ENCODE results near the gene CRYGC. TPM values are rescaled to one million over a fixed set of nuclear protein-coding genes. Genes with fewer than 3 reads are reported as not detected.

Gene CRYGC
- total and polyA plus RNA-seq, 2 of the 13 experiments (the other 11 are each of a cell fraction or from before 2014, with no cell fraction given), result 0.20 to 0.27 TPM

DNA sequence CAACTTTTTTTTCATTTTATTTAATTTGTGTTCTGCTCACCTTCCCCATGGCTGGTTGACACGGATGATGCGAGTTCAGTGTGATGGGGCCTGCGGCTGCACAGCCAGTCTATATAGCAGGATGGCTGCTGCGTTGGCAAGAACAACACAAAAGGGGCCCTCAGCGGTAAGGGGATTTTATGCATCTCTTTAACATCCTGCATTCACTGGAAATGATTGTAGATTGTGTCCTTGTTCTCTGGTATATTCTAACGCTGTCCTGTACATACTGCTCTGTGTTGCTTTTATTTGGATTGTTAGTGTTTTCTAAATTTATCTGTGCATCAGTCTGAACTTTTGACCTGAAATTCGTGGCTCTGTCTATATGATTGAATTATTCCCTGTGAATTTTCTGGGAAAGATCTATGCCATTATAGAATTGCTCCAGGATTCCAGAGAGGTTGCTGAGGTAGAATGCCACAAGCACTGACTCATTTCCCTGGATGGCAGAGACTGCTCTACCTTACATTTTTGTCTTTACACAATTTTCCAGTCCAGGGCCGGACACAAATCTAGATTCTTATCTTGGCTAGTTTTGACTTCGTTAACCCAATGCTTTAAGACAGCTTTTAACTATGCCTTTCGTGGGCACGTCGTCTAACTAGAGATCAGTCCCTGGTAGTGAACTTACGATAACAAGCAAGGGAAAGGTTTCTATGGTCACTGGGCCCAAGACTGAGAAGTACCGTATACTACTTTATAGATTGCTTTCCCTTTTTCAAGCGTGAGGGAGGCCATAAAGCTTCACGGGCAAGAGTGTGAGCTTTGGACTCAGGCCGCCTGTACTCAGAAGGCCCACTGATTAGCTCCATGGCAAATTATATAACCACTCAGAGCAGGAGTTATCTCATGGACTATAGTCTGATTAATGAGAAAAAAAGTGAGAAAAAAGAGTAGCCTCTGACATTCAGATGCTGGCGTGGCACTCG lies at the start of gene CRYGC (continued):
- TF ChIP-seq, protein P1, sequence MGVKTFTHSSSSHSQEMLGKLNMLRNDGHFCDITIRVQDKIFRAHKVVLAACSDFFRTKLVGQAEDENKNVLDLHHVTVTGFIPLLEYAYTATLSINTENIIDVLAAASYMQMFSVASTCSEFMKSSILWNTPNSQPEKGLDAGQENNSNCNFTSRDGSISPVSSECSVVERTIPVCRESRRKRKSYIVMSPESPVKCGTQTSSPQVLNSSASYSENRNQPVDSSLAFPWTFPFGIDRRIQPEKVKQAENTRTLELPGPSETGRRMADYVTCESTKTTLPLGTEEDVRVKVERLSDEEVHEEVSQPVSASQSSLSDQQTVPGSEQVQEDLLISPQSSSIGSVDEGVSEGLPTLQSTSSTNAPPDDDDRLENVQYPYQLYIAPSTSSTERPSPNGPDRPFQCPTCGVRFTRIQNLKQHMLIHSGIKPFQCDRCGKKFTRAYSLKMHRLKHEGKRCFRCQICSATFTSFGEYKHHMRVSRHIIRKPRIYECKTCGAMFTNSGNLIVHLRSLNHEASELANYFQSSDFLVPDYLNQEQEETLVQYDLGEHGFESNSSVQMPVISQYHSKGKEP (CRISPR knock-in tag; IDR thresholded peaks at IDR 0.05), result no peak
- TF ChIP-seq TCF12 (IDR thresholded peaks at IDR 0.05) (no peak), TCF12 (CRISPR knock-in tag; IDR thresholded peaks at IDR 0.05) (no peak), ZNF7 (CRISPR knock-in tag; IDR thresholded peaks at IDR 0.05) (no peak), ZNF24 (IDR thresholded peaks at IDR 0.05) (no peak), ZNF780A (CRISPR knock-in tag; IDR thresholded peaks at IDR 0.05) (no peak), MAFG (CRISPR knock-in tag; IDR thresholded peaks at IDR 0.05) (no peak), ZNF446 (CRISPR knock-in tag; IDR thresholded peaks at IDR 0.05) (no peak), GABPA (IDR thresholded peaks at IDR 0.05; ENCODE audit: low read depth, low read length) (no peak), GABPA (CRISPR knock-in tag; IDR thresholded peaks at IDR 0.05; ENCODE audit: low read depth) (peak; percentile 18; the same call in 1 of the 2 replicates), ZNF30 (CRISPR knock-in tag; IDR thresholded peaks at IDR 0.05) (no peak), BRCA1 (CRISPR knock-in tag; IDR thresholded peaks at IDR 0.05) (no peak), KDM1A (CRISPR knock-in tag; IDR thresholded peaks at IDR 0.05) (no peak), CEBPB (IDR thresholded peaks at IDR 0.05; ENCODE audit: borderline replicate concordance, low read depth, low read length) (no peak), ARNTL (CRISPR knock-in tag; IDR thresholded peaks at IDR 0.05) (no peak), REL (CRISPR knock-in tag; conservative IDR thresholded peaks at IDR 0.05) (no peak), CAMTA2 (CRISPR knock-in tag; IDR thresholded peaks at IDR 0.05; ENCODE audit: borderline replicate concordance) (no peak), SMYD3 (CRISPR knock-in tag; IDR thresholded peaks at IDR 0.05) (no peak; the same call in 1 of the 2 replicates), SSRP1 (CRISPR knock-in tag; IDR thresholded peaks at IDR 0.05) (peak; percentile 67; the same call in 1 of the 2 replicates), MTA3 (CRISPR knock-in tag; IDR thresholded peaks at IDR 0.05) (no peak), ZNF138 (CRISPR knock-in tag; IDR thresholded peaks at IDR 0.05; ENCODE audit: low read depth) (no peak), ZKSCAN5 (CRISPR knock-in tag; IDR thresholded peaks at IDR 0.05) (no peak), JARID2 (CRISPR knock-in tag; IDR thresholded peaks at IDR 0.05; ENCODE audit: insufficient replicate concordance) (no peak), ZNF772 (CRISPR knock-in tag; IDR thresholded peaks at IDR 0.05) (peak; percentile 24; the same call in 1 of the 2 replicates), ZNF672 (CRISPR knock-in tag; IDR thresholded peaks at IDR 0.05) (no peak)
- TF ChIP-seq, protein P2, sequence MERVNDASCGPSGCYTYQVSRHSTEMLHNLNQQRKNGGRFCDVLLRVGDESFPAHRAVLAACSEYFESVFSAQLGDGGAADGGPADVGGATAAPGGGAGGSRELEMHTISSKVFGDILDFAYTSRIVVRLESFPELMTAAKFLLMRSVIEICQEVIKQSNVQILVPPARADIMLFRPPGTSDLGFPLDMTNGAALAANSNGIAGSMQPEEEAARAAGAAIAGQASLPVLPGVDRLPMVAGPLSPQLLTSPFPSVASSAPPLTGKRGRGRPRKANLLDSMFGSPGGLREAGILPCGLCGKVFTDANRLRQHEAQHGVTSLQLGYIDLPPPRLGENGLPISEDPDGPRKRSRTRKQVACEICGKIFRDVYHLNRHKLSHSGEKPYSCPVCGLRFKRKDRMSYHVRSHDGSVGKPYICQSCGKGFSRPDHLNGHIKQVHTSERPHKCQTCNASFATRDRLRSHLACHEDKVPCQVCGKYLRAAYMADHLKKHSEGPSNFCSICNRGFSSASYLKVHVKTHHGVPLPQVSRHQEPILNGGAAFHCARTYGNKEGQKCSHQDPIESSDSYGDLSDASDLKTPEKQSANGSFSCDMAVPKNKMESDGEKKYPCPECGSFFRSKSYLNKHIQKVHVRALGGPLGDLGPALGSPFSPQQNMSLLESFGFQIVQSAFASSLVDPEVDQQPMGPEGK (CRISPR knock-in tag; IDR thresholded peaks at IDR 0.05), result no peak
- TF ChIP-seq, protein P3, sequence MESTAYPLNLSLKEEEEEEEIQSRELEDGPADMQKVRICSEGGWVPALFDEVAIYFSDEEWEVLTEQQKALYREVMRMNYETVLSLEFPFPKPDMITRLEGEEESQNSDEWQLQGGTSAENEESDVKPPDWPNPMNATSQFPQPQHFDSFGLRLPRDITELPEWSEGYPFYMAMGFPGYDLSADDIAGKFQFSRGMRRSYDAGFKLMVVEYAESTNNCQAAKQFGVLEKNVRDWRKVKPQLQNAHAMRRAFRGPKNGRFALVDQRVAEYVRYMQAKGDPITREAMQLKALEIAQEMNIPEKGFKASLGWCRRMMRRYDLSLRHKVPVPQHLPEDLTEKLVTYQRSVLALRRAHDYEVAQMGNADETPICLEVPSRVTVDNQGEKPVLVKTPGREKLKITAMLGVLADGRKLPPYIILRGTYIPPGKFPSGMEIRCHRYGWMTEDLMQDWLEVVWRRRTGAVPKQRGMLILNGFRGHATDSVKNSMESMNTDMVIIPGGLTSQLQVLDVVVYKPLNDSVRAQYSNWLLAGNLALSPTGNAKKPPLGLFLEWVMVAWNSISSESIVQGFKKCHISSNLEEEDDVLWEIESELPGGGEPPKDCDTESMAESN (CRISPR knock-in tag; conservative IDR thresholded peaks at IDR 0.05), result no peak

Data from HepG2 (cell line).